Transverse colon (tissue), 4 donors: ENCODE data around the gene CACNA1C. TPM values are rescaled to one million over a fixed set of nuclear protein-coding genes. Genes with fewer than 3 reads are reported as not detected.

ENCODE experiments used
- DNase-seq: peaks from one replicate; pipeline ENCODE4 v3.0.0-alpha.2; 2019
- H3K27ac ChIP-seq, 4 donors: fragments of 200-600 bp; sonication (generic); 2 replicates each; pipeline ENCODE4 v1.5.1; 2016 to 2018; ENCODE audit warnings: inconsistent platforms in 4 of 4
- H3K27me3 ChIP-seq: fragments of 200-600 bp; sonication (generic); 2 replicates; pipeline ENCODE4 v1.5.1; 2017; ENCODE audit warnings: inconsistent platforms
- H3K36me3 ChIP-seq, 4 donors: fragments of 200-600 bp; sonication (generic); 2 replicates each; pipeline ENCODE4 v1.5.1; 2017 to 2019; ENCODE audit warnings: inconsistent platforms in 4 of 4
- H3K4me1 ChIP-seq, 4 donors: fragments of 200-600 bp; sonication (generic); 2 replicates each; pipeline ENCODE4 v1.5.1; 2017 to 2020; ENCODE audit warnings: inconsistent platforms in 4 of 4
- H3K4me3 ChIP-seq, 4 donors: fragments of 200-600 bp; sonication (generic); 1 replicate in 1 of 4; 2 replicates in 3 of 4; pipeline versions ENCODE4 v1.5.1 to v1.6.1; 2017 to 2019; ENCODE audit warnings: inconsistent platforms in 4 of 4
- H3K9me3 ChIP-seq, 2 donors: fragments of 200-600 bp; sonication (generic); 2 replicates each; pipeline ENCODE4 v1.5.1; 2017 to 2019; ENCODE audit warnings: inconsistent platforms in 2 of 2
- CTCF ChIP-seq, 5 experiments: fragments of 200-600 bp in 3 of 5; fragments of 450-650 bp in 2 of 5; sonication (generic) in 3 of 5; IDR thresholded peaks; 1 replicate in 2 of 5; 2 replicates in 3 of 5; pipeline ENCODE4 v1.5.1; 2016 to 2017; ENCODE audit warnings: antibody characterized with exemption in 5 of 5, inconsistent platforms in 3 of 5, mild to moderate bottlenecking in 2 of 5, moderate library complexity in 1 of 5
- EP300 ChIP-seq: sonication (generic); formaldehyde crosslinking; IDR thresholded peaks from one replicate; pipeline ENCODE4 v1.6.1; 2017; ENCODE audit warnings: antibody characterized with exemption, low read depth
- POLR2A ChIP-seq: fragments of 450-650 bp; IDR thresholded peaks from one replicate; pipeline ENCODE4 v1.6.1; 2016; ENCODE audit warnings: antibody characterized with exemption, mild to moderate bottlenecking, moderate library complexity
- POLR2AphosphoS5 ChIP-seq, 3 donors: sonication (generic); formaldehyde crosslinking; IDR thresholded peaks; one replicate each; pipeline ENCODE4 v1.6.1; 2016; ENCODE audit warnings: antibody characterized with exemption in 3 of 3
- WGBS, 2 donors: methylation state at CpG; one replicate each; pipeline ENCODE4 v1.1.5; 2018; ENCODE audit warnings: low coverage in 1 of 2; 5-methylcytosine and 5-hydroxymethylcytosine counted together
- in situ Hi-C, 4 donors: fragments of 200-750 bp; cut with MboI; loops; one replicate each; pipeline versions ENCODE4 v1.15.0 to v1.15.1; 2017; ENCODE audit warnings: low sequenced_read_pairs in 3 of 4, low pct_ligation_motif_present in 1 of 4, low pct_unique_long_range_greater_than_20kb in 1 of 4
- intact Hi-C: fragments of 100-400 bp; cut with DNase I; formaldehyde crosslinking; loops from one replicate; pipeline ENCODE4 v1.15.1; 2023; ENCODE audit warnings: low total_unique reads
- total RNA-seq, 4 donors: library from RNA; depleted of rRNA; stranded (reverse); fragments of >200 nt; gene quantifications; one replicate each; pipeline ENCODE4 v1.1.0, GENCODE V29; 2016

Gene CACNA1C
- total RNA-seq, 4 donors from 2014 or later, result 18.8 to 35.2 (median 24.8) TPM

- H3K4me1 ChIP-seq, result no peaks in the 10 kb centered on the region
- no peak overlapping the region for H3K27ac ChIP-seq
- H3K36me3 ChIP-seq, result no peaks in the 10 kb centered on the region
- H3K27me3 ChIP-seq, result no peaks in the 10 kb centered on the region
- no peak for TF ChIP-seq EP300
- no peak for TF ChIP-seq POLR2A
- no peak for TF ChIP-seq POLR2AphosphoS5 (IDR thresholded peaks at IDR 0.05)
- TF ChIP-seq CTCF (IDR thresholded peaks at IDR 0.05), result no peak
- in situ Hi-C loops, result no loop called here
- no peaks in the 10 kb centered on the region for H3K9me3 ChIP-seq
- WGBS, 2 donors, result 80% methylated on average over 12 of the region's 12 CpGs; no CpG with 5 or more reads in 1 of the 2 donors
- H3K4me3 ChIP-seq, result no peak overlapping the region
- DNase-seq, result no peak
- intact Hi-C loops, result no loop called here
Measured at GRCh38 chr12:2456122-2456812, 403.5 kb downstream of the CACNA1C start.

GRCh38 chr12:2456813-2457186 lies 404.0 kb downstream of the CACNA1C start:
- Histone ChIP-seq H3K4me3 (no peak overlapping the region), H3K36me3 (no peaks in the 10 kb centered on the region), H3K27ac (no peak overlapping the region), H3K4me1 (no peaks in the 10 kb centered on the region), H3K9me3 (no peaks in the 10 kb centered on the region), H3K27me3 (no peaks in the 10 kb centered on the region)
- WGBS, 2 donors, result 91 to 100% methylated on average over 4 to 6 of the region's 6 CpGs
- TF ChIP-seq POLR2A, result no peak
- no peak for TF ChIP-seq POLR2AphosphoS5 (IDR thresholded peaks at IDR 0.05)
- no peak for TF ChIP-seq EP300
- no peak for TF ChIP-seq CTCF (IDR thresholded peaks at IDR 0.05)
- in situ Hi-C loops, result no loop called here
- no peak for DNase-seq
- intact Hi-C loops, result no loop called here

- intact Hi-C loops, result no loop called here
- 80 to 93% methylated on average over 2 to 23 of the region's 23 CpGs for WGBS, 2 donors
- no peak for TF ChIP-seq POLR2AphosphoS5 (IDR thresholded peaks at IDR 0.05)
- TF ChIP-seq POLR2A, result no peak
- TF ChIP-seq EP300, result no peak
- TF ChIP-seq CTCF (IDR thresholded peaks at IDR 0.05), result no peak
Measured at GRCh38 chr12:2457215-2457932, 404.6 kb downstream of the CACNA1C start.

GRCh38 chr12:2457933-2458414 lies 405.2 kb downstream of the CACNA1C start:
- DNase-seq, result no peak
- H3K4me1 ChIP-seq, result no peaks in the 10 kb centered on the region
- peak overlapping the region in 1 of 4 donors; percentile 8 for H3K27ac ChIP-seq
- no peak for TF ChIP-seq CTCF (IDR thresholded peaks at IDR 0.05)
- no peak for TF ChIP-seq POLR2AphosphoS5 (IDR thresholded peaks at IDR 0.05)
- TF ChIP-seq EP300, result no peak
- TF ChIP-seq POLR2A, result no peak
- 83 to 91% methylated on average over 1 to 4 of the region's 4 CpGs for WGBS, 2 donors
- intact Hi-C loops, result no loop called here
- H3K9me3 ChIP-seq, result no peaks in the 10 kb centered on the region
- no peak overlapping the region for H3K4me3 ChIP-seq
- no peaks in the 10 kb centered on the region for H3K36me3 ChIP-seq
- in situ Hi-C loops, result no loop called here
- no peaks in the 10 kb centered on the region for H3K27me3 ChIP-seq

More at GRCh38 chr12:2457215-2457932, 404.6 kb downstream of the CACNA1C start:
- H3K27ac ChIP-seq, result peak overlapping the region in 1 of 4 donors; percentile 8
- no peaks in the 10 kb centered on the region for H3K9me3 ChIP-seq
- H3K36me3 ChIP-seq, result no peaks in the 10 kb centered on the region
- in situ Hi-C loops, result no loop called here
- no peak for DNase-seq
- no peaks in the 10 kb centered on the region for H3K4me1 ChIP-seq
- H3K4me3 ChIP-seq, result no peak overlapping the region
- no peaks in the 10 kb centered on the region for H3K27me3 ChIP-seq
